ENCODE measurements around the gene EIF3K.

DNA sequence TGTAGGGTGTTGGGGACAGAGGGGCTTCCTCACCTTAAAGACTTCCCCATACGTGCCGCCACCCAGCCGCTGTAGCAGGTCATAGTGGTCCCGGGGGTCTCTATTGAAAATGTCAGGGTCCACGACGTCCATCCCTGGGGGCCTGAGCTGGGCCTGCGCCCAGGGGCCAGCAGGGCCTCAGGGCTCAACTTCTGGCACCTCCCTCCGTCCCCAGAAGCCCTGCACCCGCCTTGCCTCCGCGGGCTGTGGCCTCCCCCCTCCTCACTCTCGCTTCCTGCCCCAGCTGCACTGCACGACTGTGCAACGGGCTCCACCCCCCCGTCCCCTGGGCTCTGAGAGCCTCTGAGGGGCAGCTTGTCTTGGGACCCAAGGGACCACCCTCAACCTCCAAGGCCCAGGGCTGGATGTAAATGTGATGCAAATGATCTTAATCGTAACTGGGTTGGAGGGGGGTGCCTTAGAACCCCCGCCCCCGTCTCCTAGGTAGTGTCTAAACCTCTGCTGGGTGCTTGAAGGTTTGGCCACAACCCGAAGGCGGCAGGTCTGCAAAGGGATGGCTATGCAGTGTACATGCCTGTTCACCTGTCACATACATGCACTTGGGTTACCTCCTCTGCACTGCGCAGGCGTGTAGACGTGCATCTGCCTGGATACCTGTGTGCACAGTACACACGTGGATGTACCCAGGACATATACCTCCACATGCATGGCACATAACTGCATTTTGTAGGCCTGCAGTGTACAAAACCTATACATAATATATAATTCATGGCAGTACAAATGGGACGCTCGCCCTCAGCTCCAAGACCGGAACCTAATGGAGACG, 1.0 kb upstream of the EIF3K start, which contains the start of gene MAP4K1:
- TF ChIP-seq GATA2 (IDR thresholded peaks at IDR 0.05; ENCODE audit: low read depth, low read length) = no peak
- TF ChIP-seq GATA3 (IDR thresholded peaks at IDR 0.05; ENCODE audit: low read depth, low read length) = no peak
